ENCODE data around the gene MCM9. TPM values are rescaled to one million over a fixed set of nuclear protein-coding genes. Genes with fewer than 3 reads are reported as not detected.
A peak's percentile ranks its signal among the peaks of the same experiment; 100 is the strongest.

The MCM9 gene
- polyA plus RNA-seq, 3 donors = 9.4 to 11.9 (median 9.8) TPM

DNA sequence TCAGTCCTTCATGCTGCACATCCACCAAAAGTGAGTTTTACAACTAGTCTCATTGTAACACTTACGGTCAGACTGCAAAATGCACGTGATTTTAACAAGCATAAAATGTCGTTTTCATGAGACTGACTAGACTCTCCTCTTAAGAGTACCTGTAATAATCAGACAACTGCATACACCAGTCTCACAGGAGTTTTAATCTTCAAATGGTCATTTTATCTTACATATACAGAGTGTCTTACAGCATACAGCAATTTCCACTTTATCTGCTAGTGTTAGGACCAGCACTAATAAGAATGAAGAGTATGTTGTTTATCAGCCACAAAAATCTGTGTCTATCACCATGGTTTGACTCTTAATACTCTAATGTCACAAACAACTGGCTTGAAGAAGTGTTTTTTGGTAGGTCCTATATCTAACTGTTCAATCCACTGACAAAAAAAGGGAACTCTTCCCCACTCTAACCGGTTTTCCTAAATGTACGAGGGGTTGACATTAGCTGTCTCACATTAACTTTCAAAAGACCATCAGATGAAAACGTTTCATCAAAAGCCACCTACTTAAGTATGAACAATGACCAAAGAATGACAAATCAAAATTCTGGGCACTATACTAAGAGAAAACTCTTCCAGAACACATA lies 42.5 kb downstream of the MCM9 start:
- peak overlapping the region; percentile 98 for H3K4me2 ChIP-seq (replicated peaks; ENCODE audit: extremely low read depth, low read length, poor library complexity, severe bottlenecking)

DNA sequence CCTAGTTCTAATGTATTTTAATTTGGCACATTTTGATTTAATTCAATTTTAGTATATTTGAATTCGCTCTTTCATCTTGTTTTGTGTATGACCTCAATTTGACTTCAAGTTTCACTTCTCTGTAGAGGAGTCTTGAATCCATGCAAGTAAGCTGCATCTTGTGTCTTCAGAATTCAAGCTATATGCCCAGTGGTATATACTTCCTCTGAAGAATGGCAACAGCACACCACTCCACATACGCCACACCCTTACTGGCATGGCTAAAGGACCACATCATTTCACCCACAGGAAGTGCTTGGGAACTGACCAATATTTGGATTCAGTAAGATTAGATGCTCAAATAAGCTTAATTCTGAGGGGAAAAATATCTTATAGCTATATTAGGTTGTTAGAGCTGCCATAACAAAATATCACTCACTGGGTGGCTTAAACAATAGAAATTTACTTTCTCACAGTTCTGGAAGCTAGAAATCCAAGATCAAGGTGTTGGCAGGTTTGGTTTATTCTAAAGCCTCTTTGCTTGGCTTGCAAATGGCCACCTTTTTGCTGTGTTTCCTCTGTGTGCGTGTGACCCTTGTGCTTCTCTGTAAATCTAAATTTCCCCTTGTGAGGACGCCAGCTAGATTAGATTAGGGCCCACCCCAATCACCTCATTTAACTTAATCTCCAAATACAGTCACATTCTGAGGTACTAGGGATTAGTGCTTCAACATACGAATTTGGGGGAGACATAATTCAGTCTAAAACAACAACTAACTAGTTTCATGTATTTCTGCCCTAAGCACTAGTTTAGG lies 43.8 kb downstream of the MCM9 start:
- Histone ChIP-seq H3K79me2 (ENCODE audit: insufficient read depth, low read length) (peaks cover 79% of the 10 kb centered on the region), H3K27ac (ENCODE audit: low read depth in 1 of 2, low read length in 2 of 2) (peak overlapping the region in 1 of 2 donors; percentile 61), H4K20me1 (ENCODE audit: insufficient read depth, low read length) (peaks cover 20% of the 10 kb centered on the region), H3K4me2 (replicated peaks; ENCODE audit: extremely low read depth, low read length, poor library complexity, severe bottlenecking) (peak overlapping the region; percentile 2), H3K4me1 (ENCODE audit: control insufficient read depth in 1 of 2, insufficient read depth in 2 of 2, low read length in 2 of 2) (peaks cover 24 to 42% of the 10 kb centered on the region in 2 donors), H3K4me3 (replicated peaks in 1 of 3; ENCODE audit: low read depth in 2 of 3, low read length in 3 of 3) (peak overlapping the region in 1 of 3 experiments; percentile 31), H3K36me3 (replicated peaks in 1 of 2; ENCODE audit: control insufficient read depth in 1 of 2, insufficient read depth in 2 of 2, low read length in 2 of 2) (no peaks in the 10 kb centered on the region), H3K9me3 (replicated peaks in 1 of 2; ENCODE audit: control insufficient read depth in 1 of 2, insufficient read depth in 1 of 2, low read length in 2 of 2) (no peaks in the 10 kb centered on the region), H2AFZ (ENCODE audit: insufficient read depth, low read depth, low read length, poor library complexity, severe bottlenecking) (no peak overlapping the region), H3K9ac (ENCODE audit: insufficient read depth, low read length, poor library complexity, severe bottlenecking) (no peak overlapping the region), H3K27me3 (ENCODE audit: control insufficient read depth in 2 of 2, insufficient read depth in 2 of 2, low read length in 2 of 2) (no peaks in the 10 kb centered on the region)
- no peaks in the 10 kb centered on the region for H3K27me3 Mint-ChIP-seq (ENCODE audit: low read depth in 3 of 3)
- peaks cover 36% of the 10 kb centered on the region for H3K4me1 Mint-ChIP-seq
- peaks cover 8 to 10% of the 10 kb centered on the region in 2 donors for H3K36me3 Mint-ChIP-seq
- peak overlapping the region; percentile 1 to 81 (median 46) for H3K27ac Mint-ChIP-seq
- DNase-seq = peak; percentile 46 to 52 (median 46)
- TF ChIP-seq, protein P1, sequence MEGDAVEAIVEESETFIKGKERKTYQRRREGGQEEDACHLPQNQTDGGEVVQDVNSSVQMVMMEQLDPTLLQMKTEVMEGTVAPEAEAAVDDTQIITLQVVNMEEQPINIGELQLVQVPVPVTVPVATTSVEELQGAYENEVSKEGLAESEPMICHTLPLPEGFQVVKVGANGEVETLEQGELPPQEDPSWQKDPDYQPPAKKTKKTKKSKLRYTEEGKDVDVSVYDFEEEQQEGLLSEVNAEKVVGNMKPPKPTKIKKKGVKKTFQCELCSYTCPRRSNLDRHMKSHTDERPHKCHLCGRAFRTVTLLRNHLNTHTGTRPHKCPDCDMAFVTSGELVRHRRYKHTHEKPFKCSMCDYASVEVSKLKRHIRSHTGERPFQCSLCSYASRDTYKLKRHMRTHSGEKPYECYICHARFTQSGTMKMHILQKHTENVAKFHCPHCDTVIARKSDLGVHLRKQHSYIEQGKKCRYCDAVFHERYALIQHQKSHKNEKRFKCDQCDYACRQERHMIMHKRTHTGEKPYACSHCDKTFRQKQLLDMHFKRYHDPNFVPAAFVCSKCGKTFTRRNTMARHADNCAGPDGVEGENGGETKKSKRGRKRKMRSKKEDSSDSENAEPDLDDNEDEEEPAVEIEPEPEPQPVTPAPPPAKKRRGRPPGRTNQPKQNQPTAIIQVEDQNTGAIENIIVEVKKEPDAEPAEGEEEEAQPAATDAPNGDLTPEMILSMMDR (IDR thresholded peaks at IDR 0.05) = no peak
- intact Hi-C loops (cut with micrococcal nuclease) = loop anchor here (5.0 to 10.0 kb wide), 4 partner anchors 41 to 239 kb away; partner anchors contain the start of gene CEP85L (in 1 of the 2)
- WGBS (ENCODE audit: insufficient coverage) = no CpG with 5 or more reads among the region's 5 CpGs
- peak overlapping the region; percentile 2 to 57 for H3K4me3 Mint-ChIP-seq
- no peaks in the 10 kb centered on the region for H3K9me3 Mint-ChIP-seq

More for the DNA sequence above, 42.5 kb downstream of the MCM9 start:
- TF ChIP-seq, protein P1 (IDR thresholded peaks at IDR 0.05) = no peak
- Histone ChIP-seq H3K27ac (ENCODE audit: low read depth in 1 of 2, low read length in 2 of 2) (peak overlapping the region in 1 of 2 donors; percentile 81), H3K9me3 (replicated peaks in 1 of 2; ENCODE audit: control insufficient read depth in 1 of 2, insufficient read depth in 1 of 2, low read length in 2 of 2) (no peaks in the 10 kb centered on the region), H3K9ac (ENCODE audit: insufficient read depth, low read length, poor library complexity, severe bottlenecking) (peak overlapping the region; percentile 94), H3K27me3 (ENCODE audit: control insufficient read depth in 2 of 2, insufficient read depth in 2 of 2, low read length in 2 of 2) (no peaks in the 10 kb centered on the region), H2AFZ (ENCODE audit: insufficient read depth, low read depth, low read length, poor library complexity, severe bottlenecking) (peak overlapping the region; percentile 93), H3K36me3 (replicated peaks in 1 of 2; ENCODE audit: control insufficient read depth in 1 of 2, insufficient read depth in 2 of 2, low read length in 2 of 2) (no peaks in the 10 kb centered on the region), H3K79me2 (ENCODE audit: insufficient read depth, low read length) (peaks cover 79% of the 10 kb centered on the region), H3K4me1 (ENCODE audit: control insufficient read depth in 1 of 2, insufficient read depth in 2 of 2, low read length in 2 of 2) (peaks cover 30 to 44% of the 10 kb centered on the region in 2 donors), H3K4me3 (replicated peaks in 1 of 3; ENCODE audit: low read depth in 2 of 3, low read length in 3 of 3) (peak overlapping the region; percentile 62 to 99 (median 84)), H4K20me1 (ENCODE audit: insufficient read depth, low read length) (peaks cover 14% of the 10 kb centered on the region)
- DNase-seq = peak in 2 of 3 donors; percentile 6 to 36
- intact Hi-C loops (cut with micrococcal nuclease) = loop anchor here (5.0 to 10.0 kb wide), 4 partner anchors 40 to 240 kb away; partner anchors contain the start of gene CEP85L (in 1 of the 2)
- Mint-ChIP-seq H3K9me3 (no peaks in the 10 kb centered on the region), H3K27ac (peak overlapping the region in 4 of 7 donors; percentile 58 to 96 (median 90)), H3K36me3 (peaks cover 8 to 11% of the 10 kb centered on the region in 2 donors), H3K4me1 (peaks cover 33% of the 10 kb centered on the region), H3K27me3 (ENCODE audit: low read depth in 3 of 3) (peaks cover 0 to 1% (median 0%) of the 10 kb centered on the region in 3 donors), H3K4me3 (peak overlapping the region; percentile 97)
- WGBS (ENCODE audit: insufficient coverage) = 20% methylated on average over 1 of the region's 6 CpGs

Measured in CD14-positive monocyte (primary cell).